Trophoblast cell (in vitro differentiated cells and primary cell): ENCODE results near the gene KAT7.

ENCODE experiments used
- DNase-seq, 2 donors: peaks; one replicate each; pipeline ENCODE4 v3.0.0-alpha.2; 2016
- H2AFZ ChIP-seq: 2 replicates; pipeline ENCODE4 v1.6.1; 2013; ENCODE audit warnings: low read length, moderate library complexity, mild to moderate bottlenecking; ENCODE audit not compliant: insufficient read depth, poor library complexity
- H2AK5ac ChIP-seq: 2 replicates; pipeline ENCODE4 v1.6.1; 2013; ENCODE audit warnings: mild to moderate bottlenecking, low read length
- H2BK120ac ChIP-seq: 2 replicates; pipeline ENCODE4 v1.6.1; 2013; ENCODE audit warnings: low read length, mild to moderate bottlenecking, moderate library complexity; ENCODE audit not compliant: insufficient read depth, poor library complexity
- H2BK12ac ChIP-seq: 2 replicates; pipeline ENCODE4 v1.6.1; 2013; ENCODE audit warnings: mild to moderate bottlenecking, low read length, moderate library complexity
- H2BK5ac ChIP-seq: 2 replicates; pipeline ENCODE4 v1.6.1; 2013; ENCODE audit warnings: low read length, low read depth, moderate library complexity, mild to moderate bottlenecking; ENCODE audit not compliant: poor library complexity
- H3K14ac ChIP-seq: 2 replicates; pipeline ENCODE4 v1.6.1; 2013; ENCODE audit warnings: mild to moderate bottlenecking, low read length
- H3K18ac ChIP-seq: 2 replicates; pipeline ENCODE4 v1.6.1; 2013; ENCODE audit warnings: mild to moderate bottlenecking, low read length
- H3K23ac ChIP-seq: 2 replicates; pipeline ENCODE4 v1.6.1; 2013; ENCODE audit warnings: low read length
- H3K27ac ChIP-seq: 2 replicates; pipeline ENCODE4 v1.5.1; 2013; ENCODE audit warnings: low read depth, mild to moderate bottlenecking, inconsistent platforms, low read length, moderate library complexity
- H3K27me3 ChIP-seq: 2 replicates; pipeline ENCODE4 v1.6.1; 2013; ENCODE audit warnings: inconsistent platforms, mild to moderate bottlenecking, low read length, moderate library complexity; ENCODE audit not compliant: insufficient read depth
- H3K36me3 ChIP-seq, 2 experiments: 1 replicate in 1 of 2; 2 replicates in 1 of 2; pipeline ENCODE4 v1.6.1; 2013; ENCODE audit warnings: low read length in 2 of 2, mild to moderate bottlenecking in 2 of 2, moderate library complexity in 1 of 2; ENCODE audit not compliant: insufficient read depth in 2 of 2, control insufficient read depth in 1 of 2
- H3K4ac ChIP-seq: 2 replicates; pipeline ENCODE4 v1.6.1; 2013; ENCODE audit warnings: low read depth, mild to moderate bottlenecking, low read length, moderate library complexity
- H3K4me1 ChIP-seq, 2 experiments: 1 replicate in 1 of 2; 2 replicates in 1 of 2; pipeline ENCODE4 v1.6.1; 2013; ENCODE audit warnings: low read length in 2 of 2, mild to moderate bottlenecking in 2 of 2, moderate library complexity in 1 of 2; ENCODE audit not compliant: insufficient read depth in 2 of 2, control insufficient read depth in 1 of 2
- H3K4me2 ChIP-seq: 2 replicates; pipeline ENCODE4 v1.6.1; 2013; ENCODE audit warnings: inconsistent platforms, mild to moderate bottlenecking, low read length, moderate library complexity
- H3K4me3 ChIP-seq: 2 replicates; pipeline ENCODE4 v1.5.1; 2013; ENCODE audit warnings: mild to moderate bottlenecking, low read depth, low read length, inconsistent platforms
- H3K79me1 ChIP-seq: one replicate; pipeline ENCODE4 v1.6.1; 2013; ENCODE audit warnings: low read length
- H3K79me2 ChIP-seq: 2 replicates; pipeline ENCODE4 v1.6.1; 2013; ENCODE audit warnings: low read length, mild to moderate bottlenecking; ENCODE audit not compliant: control insufficient read depth, insufficient read depth, poor library complexity
- H3K9ac ChIP-seq: 2 replicates; pipeline ENCODE4 v1.6.1; 2013; ENCODE audit warnings: mild to moderate bottlenecking, low read length
- H3K9me3 ChIP-seq: 2 replicates; pipeline ENCODE4 v1.6.1; 2013; ENCODE audit warnings: low read depth, mild to moderate bottlenecking, control low read depth, inconsistent platforms, low read length; ENCODE audit not compliant: insufficient read depth
- H4K12ac ChIP-seq: 2 replicates; pipeline ENCODE4 v1.6.1; 2013; ENCODE audit warnings: low read depth, mild to moderate bottlenecking, low read length, moderate library complexity
- H4K8ac ChIP-seq: 2 replicates; pipeline ENCODE4 v1.6.1; 2013; ENCODE audit warnings: low read depth, mild to moderate bottlenecking, low read length, moderate library complexity
- H4K91ac ChIP-seq: one replicate; pipeline ENCODE4 v1.6.1; 2013; ENCODE audit warnings: low read depth, mild to moderate bottlenecking, low read length, moderate library complexity
- WGBS: extraction: QIAGEN DNeasy Blood & Tissue Kit; methylation state at CpG from one replicate; pipeline ENCODE4 v1.1.7; 2013; ENCODE audit warnings: missing lambda C conversion rate; ENCODE audit not compliant: insufficient read length, insufficient coverage; ENCODE audit errors: extremely low coverage; 5-methylcytosine and 5-hydroxymethylcytosine counted together

The KAT7 gene

GRCh38 chr17:49859991-49860953 lies 71.8 kb downstream of the KAT7 start:
- peaks cover 7 to 13% of the 10 kb centered on the region in 2 experiments for H3K4me1 ChIP-seq
- H3K79me1 ChIP-seq: peaks cover 16% of the 10 kb centered on the region
- no peak overlapping the region for H3K9ac ChIP-seq
- H3K14ac ChIP-seq: no peak overlapping the region
- no peak overlapping the region for H2BK120ac ChIP-seq
- DNase-seq: no peak
- H3K27ac ChIP-seq: no peak overlapping the region
- H3K4me3 ChIP-seq: no peak overlapping the region
- no peak overlapping the region for H3K4me2 ChIP-seq
- no peak overlapping the region for H4K8ac ChIP-seq
- H4K12ac ChIP-seq: no peak overlapping the region
- no peak overlapping the region for H2AK5ac ChIP-seq
- H3K18ac ChIP-seq: no peak overlapping the region
- no CpG with 5 or more reads among the region's 20 CpGs for WGBS
- H3K36me3 ChIP-seq: no peaks in the 10 kb centered on the region
- no peak overlapping the region for H3K23ac ChIP-seq
- no peaks in the 10 kb centered on the region for H3K9me3 ChIP-seq
- no peaks in the 10 kb centered on the region for H3K27me3 ChIP-seq
- H2BK5ac ChIP-seq: no peak overlapping the region
- H3K4ac ChIP-seq: no peak overlapping the region
- H3K79me2 ChIP-seq: peaks cover under 1% of the 10 kb centered on the region
- H4K91ac ChIP-seq: no peak overlapping the region
- no peak overlapping the region for H2BK12ac ChIP-seq
- no peak overlapping the region for H2AFZ ChIP-seq

- WGBS: no CpG with 5 or more reads among the region's 16 CpGs
- H2BK5ac ChIP-seq: peak overlapping the region; percentile 54
- H3K14ac ChIP-seq: peak overlapping the region; percentile 49
Measured at GRCh38 chr17:49861150-49861884, 72.8 kb downstream of the KAT7 start.

GRCh38 chr17:49862781-49863331 lies 74.4 kb downstream of the KAT7 start:
- no CpG with 5 or more reads among the region's 17 CpGs for WGBS
- Histone ChIP-seq H3K36me3 (no peaks in the 10 kb centered on the region), H3K4ac (no peak overlapping the region), H3K79me1 (peaks cover 20% of the 10 kb centered on the region), H3K79me2 (peaks cover 4% of the 10 kb centered on the region), H3K4me3 (no peak overlapping the region), H2AK5ac (peak overlapping the region; percentile 48), H3K4me2 (no peak overlapping the region), H4K12ac (no peak overlapping the region), H2BK12ac (peak overlapping the region; percentile 1), H3K9ac (no peak overlapping the region), H2BK120ac (no peak overlapping the region), H3K23ac (no peak overlapping the region), H2AFZ (no peak overlapping the region), H3K9me3 (no peaks in the 10 kb centered on the region), H3K27me3 (no peaks in the 10 kb centered on the region), H4K91ac (peak overlapping the region; percentile 68), H3K14ac (no peak overlapping the region), H4K8ac (no peak overlapping the region), H3K27ac (no peak overlapping the region), H3K18ac (peak overlapping the region; percentile 3), H2BK5ac (peak overlapping the region; percentile 14), H3K4me1 (peaks cover 17 to 20% of the 10 kb centered on the region in 2 experiments)
- peak; percentile 69 to 77 for DNase-seq

More at GRCh38 chr17:49861150-49861884, 72.8 kb downstream of the KAT7 start:
- Histone ChIP-seq H3K23ac (no peak overlapping the region), H3K4me2 (peak overlapping the region; percentile 6), H3K27me3 (no peaks in the 10 kb centered on the region), H2AK5ac (peak overlapping the region; percentile 74), H3K4ac (peak overlapping the region; percentile 14), H3K36me3 (no peaks in the 10 kb centered on the region), H3K79me1 (peaks cover 20% of the 10 kb centered on the region), H3K4me3 (no peak overlapping the region), H3K9me3 (no peaks in the 10 kb centered on the region), H2BK120ac (peak overlapping the region; percentile 75), H2AFZ (no peak overlapping the region), H4K8ac (peak overlapping the region; percentile 22), H3K79me2 (peaks cover 4% of the 10 kb centered on the region), H3K18ac (peak overlapping the region; percentile 38), H3K27ac (no peak overlapping the region), H3K4me1 (peaks cover 16 to 20% of the 10 kb centered on the region in 2 experiments), H4K91ac (peak overlapping the region; percentile 72), H4K12ac (no peak overlapping the region), H3K9ac (no peak overlapping the region), H2BK12ac (peak overlapping the region; percentile 79)
- peak; percentile 88 to 90 for DNase-seq

GRCh38 chr17:49866019-49866380 lies 77.5 kb downstream of the KAT7 start:
- H3K4me3 ChIP-seq: no peak overlapping the region
- H3K27me3 ChIP-seq: no peaks in the 10 kb centered on the region
- H3K9me3 ChIP-seq: no peaks in the 10 kb centered on the region
- peak overlapping the region; percentile 85 for H4K91ac ChIP-seq
- H3K4ac ChIP-seq: no peak overlapping the region
- no peak overlapping the region for H4K8ac ChIP-seq
- no peak overlapping the region for H3K23ac ChIP-seq
- H2AFZ ChIP-seq: no peak overlapping the region
- H2AK5ac ChIP-seq: no peak overlapping the region
- H4K12ac ChIP-seq: no peak overlapping the region
- H2BK120ac ChIP-seq: no peak overlapping the region
- no peaks in the 10 kb centered on the region for H3K36me3 ChIP-seq
- peaks cover 4% of the 10 kb centered on the region for H3K79me2 ChIP-seq
- no peak overlapping the region for H3K9ac ChIP-seq
- H3K14ac ChIP-seq: no peak overlapping the region
- no peak for DNase-seq
- H3K18ac ChIP-seq: no peak overlapping the region
- H2BK5ac ChIP-seq: peak overlapping the region; percentile 24
- peaks cover 20% of the 10 kb centered on the region for H3K79me1 ChIP-seq
- no CpG with 5 or more reads among the region's 1 CpG for WGBS
- H3K4me2 ChIP-seq: peak overlapping the region; percentile 34
- peak overlapping the region; percentile 72 for H2BK12ac ChIP-seq
- H3K27ac ChIP-seq: no peak overlapping the region
- peaks cover 17 to 20% of the 10 kb centered on the region in 2 experiments for H3K4me1 ChIP-seq
